GM18507 (cell line): Measurements from ENCODE around the gene DIP2C.

Experiments used
- DNase-seq: peaks from one replicate; pipeline ENCODE4 v3.0.0; 2011; ENCODE audit warnings: low read depth; ENCODE audit not compliant: insufficient read length; ENCODE audit errors: extremely low spot score
- FAIRE-seq: peaks from 2 replicates; lab custom pipeline; 2011; peaks lifted over from hg19 to GRCh38; lab: Jason Lieb, UNC

The DIP2C gene

GRCh38 chr10:499991-500390 is 189.5 kb downstream of the DIP2C start:
- no peak for FAIRE-seq
- no peak for DNase-seq

GRCh38 chr10:498760-499435 is 190.6 kb downstream of the DIP2C start:
- DNase-seq: no peak

GRCh38 chr10:497898-498451 is 191.5 kb downstream of the DIP2C start:
- DNase-seq (no peak), FAIRE-seq (no peak)

More at GRCh38 chr10:498760-499435, 190.6 kb downstream of the DIP2C start:
- FAIRE-seq: no peak

GRCh38 chr10:497289-497688 is 192.2 kb downstream of the DIP2C start:
- DNase-seq (no peak), FAIRE-seq (no peak)

- FAIRE-seq (no peak), DNase-seq (no peak)
These were observed 194.9 kb downstream of the DIP2C start for GRCh38 chr10:494556-494955.

GRCh38 chr10:494149-494542 is 195.3 kb downstream of the DIP2C start:
- DNase-seq (no peak), FAIRE-seq (no peak)

- DNase-seq: no peak
- no peak for FAIRE-seq
These were observed 195.9 kb downstream of the DIP2C start for GRCh38 chr10:493391-494148.

- FAIRE-seq: no peak
These were observed 196.6 kb downstream of the DIP2C start for GRCh38 chr10:492836-493235.

GRCh38 chr10:491667-492424 is 197.6 kb downstream of the DIP2C start:
- DNase-seq: no peak
- FAIRE-seq: no peak

More at GRCh38 chr10:492836-493235, 196.6 kb downstream of the DIP2C start:
- DNase-seq: no peak

GRCh38 chr10:490891-491571 is 198.4 kb downstream of the DIP2C start:
- FAIRE-seq (no peak), DNase-seq (no peak)

GRCh38 chr10:490256-490655 is 199.2 kb downstream of the DIP2C start:
- no peak for FAIRE-seq
- no peak for DNase-seq

- DNase-seq: no peak
- no peak for FAIRE-seq
These were observed 200.1 kb downstream of the DIP2C start for GRCh38 chr10:489330-489729.

- DNase-seq (no peak), FAIRE-seq (no peak)
These were observed 200.6 kb downstream of the DIP2C start for GRCh38 chr10:488933-489215.

- FAIRE-seq: no peak
These were observed 201.2 kb downstream of the DIP2C start for GRCh38 chr10:488081-488932.

GRCh38 chr10:486666-487322 is 202.7 kb downstream of the DIP2C start:
- FAIRE-seq: no peak

More at GRCh38 chr10:488081-488932, 201.2 kb downstream of the DIP2C start:
- no peak for DNase-seq

GRCh38 chr10:486206-486605 is 203.3 kb downstream of the DIP2C start:
- FAIRE-seq (no peak), DNase-seq (no peak)

More at GRCh38 chr10:486666-487322, 202.7 kb downstream of the DIP2C start:
- no peak for DNase-seq

GRCh38 chr10:485776-486175 is 203.7 kb downstream of the DIP2C start:
- DNase-seq (no peak), FAIRE-seq (no peak)

GRCh38 chr10:484925-485661 is 204.4 kb downstream of the DIP2C start:
- DNase-seq: no peak
- FAIRE-seq: peak; percentile 44
